Measurements from ENCODE around the gene MED29.
"Not testable (repeated sequence)": the region's sequence is repeated elsewhere in the genome, so short reads cannot be mapped to it uniquely, and the experiment has no call there.

The MED29 gene

GRCh38 chr19:39372047-39372802 lies 19.0 kb upstream of the MED29 start:
- no peak for DNase-seq (ENCODE audit: low spot score)

- no peak for DNase-seq (ENCODE audit: low spot score)
These were observed 18.2 kb upstream of the MED29 start for GRCh38 chr19:39372941-39373340.

DNA sequence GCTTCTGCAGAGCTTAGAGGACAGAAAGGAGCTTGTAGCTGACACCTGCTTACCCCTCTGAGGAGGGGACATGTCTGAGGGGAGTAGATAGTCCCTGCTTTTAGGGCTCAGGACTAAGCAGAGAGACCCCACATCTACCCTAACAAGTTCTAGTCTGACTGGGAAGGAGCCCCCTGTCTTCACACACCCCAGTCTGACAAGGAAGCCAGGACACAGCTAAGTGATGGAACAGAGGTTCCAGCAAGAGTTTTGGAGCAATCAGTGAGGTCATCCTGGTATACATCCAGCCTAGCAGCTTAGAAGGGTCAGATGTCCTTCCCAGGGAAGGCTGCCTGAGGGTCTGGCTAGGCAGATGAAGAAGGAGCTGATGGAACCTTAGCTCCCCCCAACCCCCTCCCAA lies 15.2 kb upstream of the MED29 start:
- DNase-seq (ENCODE audit: low spot score) = no peak

DNA sequence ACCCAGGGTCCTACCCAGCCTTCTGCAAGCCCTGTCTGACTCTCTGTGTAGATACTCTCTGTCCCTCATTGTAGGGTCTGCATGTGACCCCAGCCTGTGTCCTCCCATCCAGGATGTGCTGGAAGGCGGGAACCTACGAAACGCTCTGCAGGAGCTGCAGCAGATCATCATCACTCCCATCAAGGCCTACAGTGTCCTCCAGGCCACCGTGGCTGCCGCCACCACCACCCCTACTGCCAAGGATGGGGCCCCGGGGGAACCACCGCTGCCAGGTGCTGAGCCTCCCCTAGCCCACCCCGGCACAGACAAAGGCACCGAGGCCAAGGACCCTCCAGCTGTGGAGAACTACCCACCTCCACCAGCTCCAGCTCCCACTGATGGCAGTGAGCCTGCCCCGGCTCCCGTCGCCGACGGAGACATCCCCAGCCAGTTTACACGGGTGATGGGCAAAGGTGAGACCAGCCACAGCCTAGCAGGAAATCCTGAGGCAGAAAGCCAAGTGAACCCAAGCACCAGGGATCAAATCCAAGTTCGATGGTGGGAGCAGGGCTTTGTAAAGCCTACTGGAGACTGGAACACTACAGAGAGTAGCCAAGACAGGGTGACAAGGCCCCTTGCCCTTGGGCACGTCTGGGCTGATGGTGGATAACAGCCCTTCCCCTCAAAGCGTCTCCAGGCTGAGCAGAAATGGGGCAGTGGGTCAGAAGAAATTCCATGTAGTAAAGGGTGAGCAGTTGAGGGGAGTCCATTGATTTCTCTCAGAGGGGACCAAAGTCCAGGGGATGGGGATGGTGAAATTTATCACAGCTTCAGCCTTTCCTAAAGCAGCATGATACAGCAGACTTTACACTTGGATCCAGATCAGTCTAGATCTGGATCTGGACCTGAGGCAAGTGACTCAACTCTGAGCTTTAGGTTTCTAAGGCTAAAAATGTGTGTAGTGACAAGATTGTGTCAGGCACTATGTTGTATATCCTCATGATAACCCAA lies 13.5 kb upstream of the MED29 start:
- no peak for DNase-seq (ENCODE audit: low spot score)

GRCh38 chr19:39379366-39379765 lies 11.8 kb upstream of the MED29 start:
- not testable (repeated sequence) for DNase-seq (ENCODE audit: low spot score)

- no peak for DNase-seq (ENCODE audit: low spot score)
These were observed 11.2 kb upstream of the MED29 start for GRCh38 chr19:39379865-39380396.

- no peak for DNase-seq (ENCODE audit: low spot score)
These were observed 10.4 kb upstream of the MED29 start for GRCh38 chr19:39380521-39381502.

DNA sequence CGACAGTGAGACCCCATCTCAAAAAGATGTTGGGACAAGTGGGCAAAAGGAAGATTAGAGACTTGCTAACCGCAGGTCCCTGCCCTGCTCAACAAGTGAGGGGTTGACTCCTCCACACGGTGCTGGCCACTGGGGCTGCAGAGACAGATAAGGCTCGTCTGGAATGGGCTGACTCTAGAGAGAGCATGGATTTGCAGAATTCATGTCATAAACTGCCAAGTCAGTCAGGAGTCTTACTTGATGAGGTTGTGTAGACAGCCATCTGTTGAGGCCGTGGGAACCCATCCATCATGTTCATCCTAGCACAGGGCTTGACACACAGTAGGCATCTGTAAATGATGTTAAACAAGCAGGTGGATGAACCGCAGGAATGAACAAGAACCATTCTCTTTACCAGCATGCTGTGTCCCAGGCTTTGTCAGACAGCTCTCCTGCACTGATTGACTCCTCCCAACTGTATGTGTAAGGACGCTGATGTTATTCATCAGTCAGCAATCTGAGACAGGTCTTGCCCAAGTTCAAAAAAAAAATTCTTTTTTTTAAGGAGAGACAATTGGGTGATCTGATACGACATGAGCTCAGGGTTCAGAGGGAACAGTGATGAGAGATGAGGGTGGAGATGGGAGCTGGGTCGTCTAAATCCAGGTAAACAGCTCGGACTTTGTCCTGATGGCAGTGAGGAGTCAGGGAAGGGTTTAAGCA lies 9.1 kb upstream of the MED29 start:
- no peak for DNase-seq (ENCODE audit: low spot score)

GRCh38 chr19:39382991-39383828 lies 8.0 kb upstream of the MED29 start:
- DNase-seq (ENCODE audit: low spot score) = no peak

DNA sequence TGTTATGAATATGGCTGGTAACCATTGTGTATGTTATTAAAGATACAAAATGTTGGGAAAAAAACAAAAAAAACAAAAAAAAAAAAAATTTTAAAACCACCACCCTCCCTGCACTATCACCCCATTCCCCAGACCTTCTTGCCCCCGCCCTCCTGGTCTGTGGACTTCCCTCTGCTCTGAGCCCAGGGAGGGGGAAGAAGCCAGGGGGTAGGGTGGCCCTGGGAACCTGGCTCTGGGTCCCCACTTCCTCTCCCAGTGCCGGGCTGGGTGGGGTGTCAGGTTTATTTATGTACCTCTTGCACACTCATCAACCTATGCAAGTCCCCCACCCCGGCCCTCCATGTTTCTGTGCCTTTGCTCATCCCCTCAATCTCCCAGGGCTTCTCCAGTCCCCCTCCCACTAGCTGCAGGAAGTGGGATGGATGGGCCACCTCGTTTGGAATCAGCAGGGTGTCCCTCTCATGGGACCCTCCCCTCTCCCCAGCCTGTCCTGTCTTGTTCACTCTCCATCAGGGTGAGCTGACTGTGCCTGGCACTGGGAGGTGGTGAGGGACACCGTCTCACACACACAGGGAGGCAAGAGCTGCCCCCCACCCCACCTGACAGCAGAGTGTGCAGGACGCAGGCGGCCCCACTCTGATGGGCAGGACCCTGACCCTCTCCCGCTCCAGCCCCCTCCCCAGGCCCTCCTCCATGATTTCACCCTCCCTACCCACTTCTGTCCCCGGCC lies 6.2 kb upstream of the MED29 start:
- no peak for DNase-seq (ENCODE audit: low spot score)

DNA sequence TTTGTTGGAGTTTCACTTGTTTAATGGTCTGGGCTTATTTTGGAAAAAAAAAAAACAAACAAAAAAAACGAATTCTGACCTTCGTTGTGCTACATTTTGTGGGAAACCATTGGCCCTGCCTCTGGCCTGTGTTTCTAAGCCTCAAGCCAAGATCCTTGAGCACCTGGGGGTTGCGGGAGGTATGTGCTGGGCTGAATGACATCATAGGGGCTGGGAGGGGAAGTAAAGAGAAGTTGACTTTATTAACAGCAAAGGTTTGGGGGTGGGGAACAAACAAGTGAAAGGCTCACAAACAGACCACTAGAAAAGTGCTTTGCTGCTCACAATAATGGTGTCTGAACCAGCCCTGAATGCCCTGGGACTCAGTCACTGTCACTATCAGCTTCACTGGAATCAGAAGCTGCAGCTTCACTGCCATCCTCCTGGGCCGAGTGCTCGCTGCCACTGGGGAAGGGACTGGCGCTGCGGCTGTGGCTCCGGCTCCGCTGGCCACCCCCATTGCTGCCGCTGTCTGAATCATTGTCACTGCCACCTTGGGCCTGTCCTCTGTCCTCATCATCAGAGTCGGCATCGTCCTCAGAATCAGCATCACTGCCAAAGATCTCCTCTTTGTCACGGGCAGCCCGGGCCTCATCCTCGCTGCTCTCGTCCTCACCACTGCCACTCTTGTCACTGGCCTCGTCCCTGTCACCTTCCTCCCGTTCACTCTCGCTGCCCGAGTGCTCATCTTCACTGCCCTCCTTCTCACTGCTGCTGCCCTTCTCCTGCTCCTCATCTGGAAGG lies 5.4 kb upstream of the MED29 start:
- no peak for DNase-seq (ENCODE audit: low spot score)

GRCh38 chr19:39386557-39386956 lies 4.6 kb upstream of the MED29 start:
- DNase-seq (ENCODE audit: low spot score) = no peak

DNA sequence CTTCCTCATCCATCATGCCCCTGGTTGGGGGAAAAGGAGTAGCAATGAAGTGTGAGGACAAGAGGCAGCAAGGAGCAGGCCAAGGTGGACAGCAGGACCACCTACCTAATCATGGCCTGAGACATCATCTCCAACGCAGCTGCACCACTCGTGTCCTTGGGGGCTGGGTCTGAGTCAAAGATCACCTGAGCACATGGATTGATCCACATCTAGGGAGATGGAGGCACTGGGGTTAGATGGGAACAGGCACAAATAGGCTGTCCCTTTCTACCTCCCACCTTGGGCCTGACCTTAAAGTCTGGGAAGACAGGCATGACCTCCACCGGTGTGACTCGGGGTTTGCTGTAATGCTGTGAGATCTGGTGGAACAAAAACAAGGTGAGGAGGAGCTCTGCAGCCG lies 2.5 kb upstream of the MED29 start:
- no peak for DNase-seq (ENCODE audit: low spot score)

DNA sequence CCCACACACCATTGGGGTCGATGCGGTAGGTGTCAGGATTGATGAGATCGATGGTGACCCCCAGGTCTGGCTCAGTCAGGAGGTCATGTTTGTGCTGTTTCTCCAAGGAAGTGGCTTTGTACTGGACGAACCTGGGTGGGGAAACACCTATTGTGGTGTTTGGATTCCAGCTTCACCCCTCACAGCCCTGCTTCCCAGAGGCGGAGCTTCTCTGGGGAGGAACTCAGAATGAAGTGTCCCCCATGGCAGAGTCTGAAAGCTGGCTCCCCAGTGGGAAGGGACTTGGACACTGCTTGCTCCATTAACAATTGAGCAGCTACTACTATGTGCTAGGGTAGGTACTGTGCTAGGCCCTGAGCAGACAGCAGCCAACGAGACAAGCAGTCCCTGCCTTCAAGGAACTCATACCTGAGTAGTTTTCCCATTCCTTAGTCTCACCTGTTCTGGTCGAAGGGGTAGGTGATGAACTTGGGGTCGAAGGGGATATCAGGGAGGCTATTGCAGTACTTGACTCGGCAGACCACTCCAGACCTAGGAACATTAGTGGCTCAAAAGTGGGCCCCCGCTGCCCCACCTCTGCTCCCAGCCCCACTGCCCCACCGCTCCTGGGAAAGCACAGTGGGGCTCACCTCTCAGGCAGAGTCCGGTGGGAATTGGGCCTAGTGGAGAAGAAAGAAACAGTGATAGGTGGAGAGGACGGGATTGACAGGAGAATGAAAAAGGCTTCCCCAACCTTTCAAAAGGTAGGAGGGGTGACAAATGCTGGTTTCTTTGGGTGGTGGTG lies 1.4 kb upstream of the MED29 start:
- DNase-seq (ENCODE audit: low spot score) = no peak

GRCh38 chr19:39390451-39390750 lies 777 bp upstream of the MED29 start:
- peak; percentile 71 for DNase-seq (ENCODE audit: low spot score)

DNA sequence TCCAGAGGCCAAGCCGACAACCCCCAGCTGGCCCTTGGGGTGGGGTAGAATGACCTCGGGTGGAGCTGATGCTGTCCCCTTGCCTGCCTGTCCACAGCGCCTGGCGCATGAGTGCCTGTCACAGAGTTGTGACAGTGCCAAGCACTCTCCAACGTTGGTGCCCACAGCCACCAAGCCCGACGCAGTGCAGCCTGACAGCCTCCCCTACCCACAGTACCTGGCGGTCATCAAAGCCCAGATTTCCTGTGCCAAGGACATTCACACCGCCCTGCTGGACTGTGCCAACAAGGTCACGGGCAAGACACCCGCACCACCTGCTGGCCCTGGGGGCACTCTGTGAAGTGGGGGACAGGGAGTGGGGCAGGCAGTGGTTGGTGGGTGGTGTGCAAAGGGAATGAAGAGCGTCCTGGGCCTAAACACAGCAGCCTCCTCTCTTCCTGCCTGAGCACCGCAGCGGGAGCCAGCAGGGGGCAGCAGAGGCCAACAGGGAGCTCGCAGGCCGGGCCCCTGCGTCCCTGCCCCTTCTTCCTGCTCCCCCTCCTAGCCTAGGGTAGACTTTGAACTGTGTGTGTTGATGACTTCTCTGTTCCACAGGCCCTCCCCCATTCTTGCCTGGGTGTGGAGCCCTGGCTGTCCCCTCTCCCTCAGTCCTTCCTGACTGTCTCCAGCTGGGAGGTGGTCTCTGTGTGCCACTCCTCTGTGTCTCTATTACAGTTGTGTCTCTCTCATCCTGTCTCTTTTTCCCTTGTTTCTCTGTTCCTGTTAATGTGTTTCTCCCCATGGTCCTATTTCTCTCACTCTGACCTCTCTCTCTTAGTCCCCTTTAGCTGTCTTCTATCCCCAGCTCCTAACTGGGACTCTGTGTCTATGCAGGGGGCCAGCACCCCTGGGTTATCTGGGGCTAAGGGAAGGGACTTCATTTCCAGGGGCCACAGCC lies 6.5 kb downstream of the MED29 start:
- DNase-seq (ENCODE audit: low spot score) = peak; percentile 88

All from LoVo (cell line).